Activated CD4-positive, alpha-beta T cell treated with anti-CD3 and anti-CD28 coated beads, Interleukin-2, amount 50 U/mL, for 24 hours (primary cell): ENCODE data around the gene GLIPR2.
A peak's percentile ranks its signal among the peaks of the same experiment; 100 is the strongest.
"Not testable (repeated sequence)": the region's sequence is repeated elsewhere in the genome, so short reads cannot be mapped to it uniquely, and the experiment has no call there.

Source experiments
- DNase-seq, 2 donors: peaks; one replicate each; pipeline ENCODE4 v3.0.0-alpha.2; 2020; ENCODE audit warnings: low read depth in 1 of 2, low spot score in 1 of 2

GLIPR2 gene

GRCh38 chr9:36163049-36163785 is 26.7 kb downstream of the GLIPR2 start:
- no peak for DNase-seq

DNA sequence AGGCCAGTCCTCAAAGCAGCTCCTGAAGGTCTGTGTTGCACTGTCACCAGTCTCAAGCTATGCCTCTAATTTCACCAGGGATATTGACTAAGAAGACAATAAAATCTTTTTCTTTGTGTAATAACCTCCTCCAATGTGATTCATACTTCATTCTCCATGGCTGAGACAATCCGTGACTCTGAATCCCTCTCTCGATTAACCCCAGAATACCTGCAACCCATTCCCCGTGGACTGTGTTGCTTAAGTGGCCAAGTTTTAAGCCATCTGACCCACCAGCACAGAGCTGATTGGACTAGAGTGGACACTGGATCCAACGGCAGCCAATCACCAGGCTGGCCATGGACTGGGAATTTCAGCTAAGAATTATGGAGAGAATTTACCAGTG is 27.2 kb downstream of the GLIPR2 start:
- no peak for DNase-seq

GRCh38 chr9:36164372-36164771 is 27.8 kb downstream of the GLIPR2 start:
- DNase-seq: no peak

GRCh38 chr9:36164989-36165388 is 28.5 kb downstream of the GLIPR2 start:
- DNase-seq: no peak

- no peak for DNase-seq
Observed at GRCh38 chr9:36165826-36166167, 29.3 kb downstream of the GLIPR2 start.

- DNase-seq: peak; percentile 66 to 80
Observed at GRCh38 chr9:36166168-36166927, 29.8 kb downstream of the GLIPR2 start.

DNA sequence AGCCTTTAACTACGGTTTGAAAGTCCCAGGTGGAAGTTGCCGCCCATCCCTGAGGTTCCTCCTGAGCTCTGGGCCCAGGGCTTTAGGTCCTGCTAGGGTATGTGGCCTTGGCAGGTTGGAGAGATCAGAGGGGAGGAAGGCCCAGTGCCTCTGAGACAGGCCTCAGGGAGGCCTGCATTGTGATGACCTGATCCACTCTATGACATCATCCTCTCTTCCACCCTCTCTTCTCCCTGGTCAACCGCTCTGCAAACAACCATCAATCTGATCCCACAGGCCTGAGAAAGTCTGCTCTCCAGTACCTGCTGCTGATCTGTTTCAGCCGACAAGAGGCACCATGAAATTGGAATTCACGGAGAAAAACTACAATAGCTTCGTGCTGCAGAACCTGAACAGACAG is 32.6 kb downstream of the GLIPR2 start, which contains the start of gene CCIN:
Gene CCIN, plus strand, starts transcription at position 223 of the 400 bp plus-strand sequence. Its CDS starts 115 bp downstream, at position 338.
- DNase-seq: no peak

- no peak for DNase-seq
Observed at GRCh38 chr9:36169708-36170107, 33.2 kb downstream of the GLIPR2 start.

DNA sequence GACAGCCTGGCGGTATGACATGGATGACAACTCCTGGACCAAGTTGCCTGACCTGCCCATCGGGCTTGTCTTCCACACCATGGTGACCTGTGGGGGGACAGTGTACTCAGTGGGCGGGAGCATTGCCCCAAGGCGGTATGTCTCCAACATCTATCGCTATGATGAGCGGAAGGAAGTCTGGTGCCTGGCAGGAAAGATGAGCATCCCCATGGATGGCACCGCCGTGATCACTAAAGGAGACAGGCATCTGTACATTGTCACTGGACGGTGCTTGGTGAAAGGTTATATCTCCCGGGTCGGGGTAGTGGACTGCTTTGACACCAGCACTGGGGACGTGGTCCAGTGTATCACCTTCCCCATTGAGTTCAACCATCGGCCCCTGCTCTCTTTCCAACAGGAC is 34.0 kb downstream of the GLIPR2 start:
- DNase-seq: no peak

DNA sequence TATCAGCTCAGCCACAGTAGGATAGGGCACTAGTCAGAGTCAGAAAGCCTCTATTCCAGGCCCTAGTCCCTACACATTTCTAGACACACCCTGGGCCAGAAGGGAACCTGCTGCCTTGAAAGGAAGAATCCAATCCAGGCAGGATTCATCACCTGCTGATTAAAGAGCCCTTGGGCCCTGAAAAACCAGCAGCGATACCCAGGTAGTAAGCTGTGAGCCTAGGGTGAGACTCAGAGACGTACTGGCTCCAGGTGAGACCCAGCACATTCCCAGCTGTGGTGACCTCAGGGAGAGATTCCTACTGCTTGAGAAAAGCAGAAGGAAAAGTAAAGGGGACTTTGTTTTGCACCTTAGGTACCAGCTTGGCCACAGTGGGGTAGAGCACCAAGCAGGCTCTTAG is 37.3 kb downstream of the GLIPR2 start:
- DNase-seq: no peak

GRCh38 chr9:36174271-36174670 is 37.7 kb downstream of the GLIPR2 start:
- DNase-seq: no peak

- no peak for DNase-seq
Observed at GRCh38 chr9:36174731-36175130, 38.2 kb downstream of the GLIPR2 start.

GRCh38 chr9:36175209-36175608 is 38.7 kb downstream of the GLIPR2 start:
- not testable (repeated sequence) for DNase-seq

DNA sequence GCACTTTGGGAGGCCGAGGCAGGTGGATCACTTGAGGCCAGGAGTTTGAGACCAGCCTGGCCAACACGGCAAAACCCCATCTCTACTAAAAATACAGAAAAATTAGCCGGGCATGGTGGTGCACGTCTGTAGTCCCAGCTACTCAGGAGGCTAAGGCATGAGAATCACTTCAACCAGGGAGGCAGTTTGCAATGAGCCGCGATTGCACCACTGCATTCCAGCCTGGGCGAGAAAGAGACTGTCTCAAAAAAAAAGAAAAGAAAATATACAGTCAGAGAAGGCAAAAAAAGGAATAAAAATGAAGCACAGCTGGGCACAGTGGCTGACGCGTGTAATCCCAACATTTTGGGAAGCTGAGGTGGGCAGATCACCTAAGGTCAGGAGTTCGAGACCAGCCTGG is 40.0 kb downstream of the GLIPR2 start:
- DNase-seq: not testable (repeated sequence)

GRCh38 chr9:36177571-36177970 is 41.0 kb downstream of the GLIPR2 start:
- no peak for DNase-seq

DNA sequence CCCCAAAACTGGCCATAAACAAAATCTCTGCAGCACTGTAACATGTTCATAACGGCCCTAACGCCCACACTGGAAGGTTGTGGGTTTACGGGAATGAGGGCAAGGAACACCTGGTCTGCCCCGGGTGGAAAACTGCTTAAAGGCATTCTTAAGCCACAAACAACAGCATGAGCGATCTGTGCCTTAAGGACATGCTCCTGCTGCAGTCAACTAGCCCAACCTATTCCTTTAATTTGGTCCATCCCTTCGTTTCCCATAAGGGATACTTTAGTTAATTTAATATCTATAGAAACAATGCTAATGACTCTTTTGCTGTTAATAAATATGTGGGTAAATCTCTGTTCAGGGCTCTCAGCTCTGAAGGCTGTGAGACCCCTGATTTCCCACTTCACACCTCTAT is 43.7 kb downstream of the GLIPR2 start:
- DNase-seq: not testable (repeated sequence)

GRCh38 chr9:36187414-36187813 is 50.9 kb downstream of the GLIPR2 start:
- DNase-seq: no peak

DNA sequence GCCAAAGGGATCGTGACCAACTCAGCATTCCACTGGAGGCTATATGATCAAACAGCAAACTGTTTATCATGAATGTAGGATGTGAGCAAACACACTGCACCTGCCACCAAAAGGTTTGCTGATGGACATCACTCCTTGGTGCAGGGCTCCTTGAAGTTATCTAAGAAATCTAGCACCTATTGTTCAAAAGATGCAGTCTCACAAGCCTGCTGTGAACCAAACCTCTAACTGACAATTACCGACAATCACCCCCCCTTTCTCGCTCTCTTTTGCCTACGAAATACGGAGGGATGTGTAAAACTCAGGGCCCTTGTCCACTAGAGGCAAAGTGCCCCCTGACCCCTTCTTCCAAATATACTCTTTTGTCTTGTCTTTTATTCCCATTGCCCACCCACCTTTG is 51.7 kb downstream of the GLIPR2 start:
- DNase-seq: no peak

DNA sequence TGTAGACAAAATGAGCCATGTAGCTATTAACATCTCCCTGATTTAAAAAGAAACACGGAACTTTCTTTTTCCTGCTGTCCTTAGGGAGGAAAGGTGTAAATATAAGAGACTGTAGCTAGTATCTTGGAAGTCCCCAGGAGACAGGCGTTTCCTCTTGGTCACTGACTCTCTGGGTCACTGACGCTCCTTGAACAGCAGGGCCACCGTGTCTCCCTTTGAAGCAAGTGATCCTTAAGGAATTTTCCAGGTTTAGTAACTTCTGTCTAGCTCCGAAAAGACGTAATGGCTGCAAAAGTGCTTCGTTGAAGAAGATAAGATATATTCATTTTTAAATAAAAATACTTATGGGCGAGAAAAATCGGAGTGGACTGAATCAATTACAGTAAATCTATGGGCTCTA is 53.4 kb downstream of the GLIPR2 start:
- no peak for DNase-seq

- peak; percentile 74 to 95 for DNase-seq
Observed at GRCh38 chr9:36190388-36191289, 54.1 kb downstream of the GLIPR2 start, which contains the start of gene CLTA. Gene CLTA, plus strand, starts transcription at chr9:36190921. Its CDS starts 136 bp downstream, at chr9:36191057.

DNA sequence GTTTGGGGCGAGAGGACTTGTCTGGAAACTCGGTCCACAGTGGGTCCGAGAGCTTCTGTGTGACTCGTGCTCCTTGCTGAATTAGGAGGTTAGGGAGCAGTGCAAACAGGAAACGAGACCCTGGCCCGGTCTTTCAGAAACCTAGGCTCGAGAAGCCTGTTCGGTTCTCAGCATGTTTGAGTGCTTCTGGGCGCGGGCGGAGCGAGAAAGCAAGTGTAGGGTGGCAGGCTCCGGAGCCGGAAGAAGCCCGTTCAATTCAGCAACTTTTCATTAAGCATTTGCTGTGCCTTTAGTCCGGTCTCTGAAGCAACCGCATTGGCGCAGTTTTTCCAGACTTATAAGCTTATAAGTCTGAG is 54.7 kb downstream of the GLIPR2 start:
- DNase-seq: peak; percentile 15 to 25

DNA sequence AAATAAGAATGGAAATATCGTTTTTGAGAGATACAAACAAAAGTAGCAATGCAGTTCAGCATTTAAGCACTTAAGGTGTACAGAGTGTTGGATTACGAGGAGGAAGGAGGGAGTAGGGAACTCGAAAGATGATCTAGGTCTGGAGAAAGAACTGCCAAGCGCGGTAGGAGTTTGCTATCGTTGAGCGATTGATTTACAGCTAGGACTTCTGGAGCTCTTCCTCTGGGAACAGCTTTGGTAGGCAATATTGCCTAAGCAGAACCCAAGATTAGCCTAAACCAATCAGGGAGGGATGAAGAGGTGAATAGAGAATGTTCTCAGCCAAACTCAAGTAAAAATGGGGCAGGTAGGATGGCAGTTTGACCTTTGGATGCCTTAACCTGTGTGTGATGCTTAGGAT is 55.2 kb downstream of the GLIPR2 start:
- no peak for DNase-seq
